Measurements from ENCODE around the gene GNE. TPM values are rescaled to one million over a fixed set of nuclear protein-coding genes. Genes with fewer than 3 reads are reported as not detected.
"Not testable (repeated sequence)": the region's sequence is repeated elsewhere in the genome, so short reads cannot be mapped to it uniquely, and the experiment has no call there.

Gene GNE
- polyA plus RNA-seq, 1 experiment = 14.7 TPM

DNA sequence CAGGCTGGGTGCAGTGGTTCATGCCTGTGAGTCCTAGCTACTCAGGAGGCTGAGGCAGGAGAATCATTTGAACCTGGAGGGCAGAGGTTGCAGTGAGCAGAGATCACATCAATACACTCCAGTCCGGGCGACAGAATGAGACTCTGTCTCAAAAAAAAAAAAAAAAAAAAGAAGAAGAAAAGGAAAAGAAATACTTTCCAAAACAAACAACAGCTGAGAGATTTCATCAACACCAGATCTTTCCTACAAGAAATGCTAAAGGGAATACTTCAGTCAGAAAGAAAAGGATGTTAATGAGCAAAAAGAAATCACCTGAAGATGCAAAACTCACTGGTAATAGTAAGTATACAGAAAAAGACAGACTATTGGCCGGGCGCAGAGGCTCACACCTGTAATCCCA, 80.7 kb downstream of the GNE start:
- H3K36me3 ChIP-seq (ENCODE audit: control insufficient read depth, insufficient read depth, low read length) = no peaks in the 10 kb centered on the region
- POLR2A ChIA-PET = no interaction called here
- CTCF ChIA-PET = interaction anchor here (1.6 to 1.9 kb wide), 2 partner anchors 12 to 169 kb away, joined by 7 read pairs; partner anchors contain the start of gene CLTA
- no peak overlapping the region for H3K4me3 ChIP-seq (ENCODE audit: low read depth, low read length)
- TF ChIP-seq, protein P1, sequence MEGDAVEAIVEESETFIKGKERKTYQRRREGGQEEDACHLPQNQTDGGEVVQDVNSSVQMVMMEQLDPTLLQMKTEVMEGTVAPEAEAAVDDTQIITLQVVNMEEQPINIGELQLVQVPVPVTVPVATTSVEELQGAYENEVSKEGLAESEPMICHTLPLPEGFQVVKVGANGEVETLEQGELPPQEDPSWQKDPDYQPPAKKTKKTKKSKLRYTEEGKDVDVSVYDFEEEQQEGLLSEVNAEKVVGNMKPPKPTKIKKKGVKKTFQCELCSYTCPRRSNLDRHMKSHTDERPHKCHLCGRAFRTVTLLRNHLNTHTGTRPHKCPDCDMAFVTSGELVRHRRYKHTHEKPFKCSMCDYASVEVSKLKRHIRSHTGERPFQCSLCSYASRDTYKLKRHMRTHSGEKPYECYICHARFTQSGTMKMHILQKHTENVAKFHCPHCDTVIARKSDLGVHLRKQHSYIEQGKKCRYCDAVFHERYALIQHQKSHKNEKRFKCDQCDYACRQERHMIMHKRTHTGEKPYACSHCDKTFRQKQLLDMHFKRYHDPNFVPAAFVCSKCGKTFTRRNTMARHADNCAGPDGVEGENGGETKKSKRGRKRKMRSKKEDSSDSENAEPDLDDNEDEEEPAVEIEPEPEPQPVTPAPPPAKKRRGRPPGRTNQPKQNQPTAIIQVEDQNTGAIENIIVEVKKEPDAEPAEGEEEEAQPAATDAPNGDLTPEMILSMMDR (IDR thresholded peaks at IDR 0.05; ENCODE audit: insufficient read depth, low read depth, low read length) = no peak
- DNase-seq (ENCODE audit: low read depth) = no peak
- no peaks in the 10 kb centered on the region for H3K27me3 ChIP-seq (ENCODE audit: control insufficient read depth, insufficient read depth, low read length)

GRCh38 chr9:36176496-36176895, 81.8 kb downstream of the GNE start:
- H3K4me3 ChIP-seq (ENCODE audit: low read depth, low read length); CTCF ChIA-PET; DNase-seq (ENCODE audit: low read depth); H3K27me3 ChIP-seq (ENCODE audit: control insufficient read depth, insufficient read depth, low read length); H3K36me3 ChIP-seq (ENCODE audit: control insufficient read depth, insufficient read depth, low read length); POLR2A ChIA-PET: not testable (repeated sequence)

GRCh38 chr9:36175209-36175608, 83.0 kb downstream of the GNE start:
- DNase-seq (ENCODE audit: low read depth); H3K36me3 ChIP-seq (ENCODE audit: control insufficient read depth, insufficient read depth, low read length); H3K27me3 ChIP-seq (ENCODE audit: control insufficient read depth, insufficient read depth, low read length); POLR2A ChIA-PET; H3K4me3 ChIP-seq (ENCODE audit: low read depth, low read length): not testable (repeated sequence)
- CTCF ChIA-PET = interaction anchor here (0.6 to 2.2 kb wide), 3 partner anchors 9 to 120 kb away, joined by 4 to 12 read pairs (median 7); partner anchors contain the start of gene CLTA

DNA sequence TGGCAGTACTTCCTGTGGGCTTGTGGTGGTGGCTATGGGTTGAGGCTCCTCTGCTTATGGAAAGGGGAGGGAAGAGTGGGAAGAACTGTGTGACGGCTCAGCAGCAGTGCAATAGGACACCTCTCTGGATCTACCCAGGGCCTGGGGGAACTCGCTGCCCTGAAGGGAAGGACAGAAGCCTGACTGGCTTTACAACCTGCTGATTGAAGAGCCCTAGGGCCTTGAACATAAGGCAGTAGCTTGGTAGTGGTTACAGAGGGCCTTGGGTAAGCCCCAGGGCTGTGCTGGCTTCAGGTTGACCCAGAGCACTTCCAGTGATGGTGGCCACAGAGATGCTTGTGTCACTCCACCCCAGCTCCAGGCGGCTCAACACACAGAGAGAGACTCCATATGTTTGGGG, 83.5 kb downstream of the GNE start:
- H3K36me3 ChIP-seq (ENCODE audit: control insufficient read depth, insufficient read depth, low read length) = no peaks in the 10 kb centered on the region; the same call in 1 of the 2 replicates
- CTCF ChIA-PET = interaction anchor here (0.6 to 2.2 kb wide), 3 partner anchors 8 to 121 kb away, joined by 4 to 12 read pairs (median 7); partner anchors contain the start of gene CLTA
- TF ChIP-seq, protein P1 (IDR thresholded peaks at IDR 0.05; ENCODE audit: insufficient read depth, low read depth, low read length) = no peak
- no peak for DNase-seq (ENCODE audit: low read depth)
- H3K4me3 ChIP-seq (ENCODE audit: low read depth, low read length) = no peak overlapping the region
- POLR2A ChIA-PET = no interaction called here
- H3K27me3 ChIP-seq (ENCODE audit: control insufficient read depth, insufficient read depth, low read length) = no peaks in the 10 kb centered on the region

DNA sequence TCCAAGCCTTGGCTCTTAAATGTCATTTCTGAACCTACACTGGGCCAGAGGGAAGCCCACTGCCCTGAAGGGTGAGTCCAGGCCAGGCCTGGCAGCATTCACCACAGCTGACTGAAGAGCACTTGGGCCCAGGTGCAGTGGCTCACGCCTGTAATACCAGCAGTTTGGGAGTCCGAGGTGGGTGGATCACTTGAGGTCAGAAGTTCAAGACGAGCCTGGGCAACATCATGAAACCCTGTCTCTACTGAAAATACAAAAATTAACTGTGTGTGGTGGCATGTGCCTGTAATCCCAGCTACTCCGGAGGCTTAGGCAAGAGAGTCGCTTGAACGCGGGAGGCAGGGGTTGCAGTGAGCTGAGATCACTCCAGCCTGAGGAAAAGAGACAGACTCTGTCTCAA, 84.0 kb downstream of the GNE start:
- POLR2A ChIA-PET = no interaction called here
- TF ChIP-seq, protein P1 (IDR thresholded peaks at IDR 0.05; ENCODE audit: insufficient read depth, low read depth, low read length) = no peak
- H3K27me3 ChIP-seq (ENCODE audit: control insufficient read depth, insufficient read depth, low read length) = no peaks in the 10 kb centered on the region
- DNase-seq (ENCODE audit: low read depth) = no peak
- no peak overlapping the region for H3K4me3 ChIP-seq (ENCODE audit: low read depth, low read length)
- CTCF ChIA-PET = interaction anchor here (1.7 to 2.2 kb wide), 4 partner anchors 8 to 16 kb away, joined by 5 to 12 read pairs (median 7); partner anchors contain the start of gene CLTA
- H3K36me3 ChIP-seq (ENCODE audit: control insufficient read depth, insufficient read depth, low read length) = no peaks in the 10 kb centered on the region; the same call in 1 of the 2 replicates

- H3K36me3 ChIP-seq (ENCODE audit: control insufficient read depth, insufficient read depth, low read length) = no peaks in the 10 kb centered on the region; the same call in 1 of the 2 replicates
- CTCF ChIA-PET = interaction anchor here (0.7 to 2.2 kb wide), 5 partner anchors 7 to 146 kb away, joined by 3 to 12 read pairs (median 5); no protein-coding TSS in a partner anchor
- H3K27me3 ChIP-seq (ENCODE audit: control insufficient read depth, insufficient read depth, low read length) = no peaks in the 10 kb centered on the region
- TF ChIP-seq, protein P1 (IDR thresholded peaks at IDR 0.05; ENCODE audit: insufficient read depth, low read depth, low read length) = no peak
- no peak for DNase-seq (ENCODE audit: low read depth)
- no peak overlapping the region for H3K4me3 ChIP-seq (ENCODE audit: low read depth, low read length)
- POLR2A ChIA-PET = no interaction called here
These were observed 84.4 kb downstream of the GNE start for GRCh38 chr9:36173861-36174260.

Measured in BJ (cell line).